ENCODE data around the gene PTPRA. TPM values are rescaled to one million over a fixed set of nuclear protein-coding genes. Genes with fewer than 3 reads are reported as not detected.

Gene PTPRA
- total and polyA plus RNA-seq, 2 of the 13 experiments (the other 11 are each of a cell fraction or from before 2014, with no cell fraction given): 47.2 to 127 TPM

GRCh38 chr20:2902291-2902690 is 29.0 kb downstream of the PTPRA start:
- no peak overlapping the region for H3K4me2 ChIP-seq (ENCODE audit: low read depth, low read length)
- H3K27me3 ChIP-seq (ENCODE audit: control insufficient read depth in 1 of 2, insufficient read depth in 2 of 2, low read length in 2 of 2): no peaks in the 10 kb centered on the region
- H3K4me3 ChIP-seq (replicated peaks in 1 of 3; ENCODE audit: insufficient read depth in 1 of 3, low read depth in 2 of 3, low read length in 3 of 3): no peak overlapping the region
- no peak overlapping the region for H2AFZ ChIP-seq (ENCODE audit: low read length)
- H3K79me2 ChIP-seq (ENCODE audit: insufficient read depth, low read length): peaks cover 32% of the 10 kb centered on the region
- 2% methylated on average over 1 of the region's 1 CpG for WGBS (ENCODE audit: low lambda C conversion rate)
- BruUV-seq (replicated peaks): no TSS peak
- H3K27ac ChIP-seq (ENCODE audit: extremely low read length, insufficient read depth, low read length): no peak overlapping the region
- intact Hi-C loops (cut with micrococcal nuclease; ENCODE audit: unreplicated experiment): no loop called here
- ChIA-PET CTCF (ENCODE audit: low intra/inter-chr PET ratio, low total read pairs) (no interaction called here), POLR2A (interaction anchor here (0.9 kb wide), 1 partner anchor 32 kb away, joined by 3 read pairs; no protein-coding TSS in a partner anchor)
- no peak for ATAC-seq
- no peak for FAIRE-seq
- H3K9me3 ChIP-seq (ENCODE audit: low read length): no peaks in the 10 kb centered on the region
- H3K9ac ChIP-seq (ENCODE audit: insufficient read depth, low read depth, low read length): no peak overlapping the region
- in situ Hi-C loops (cut with HindIII; ENCODE audit: extremely low pct_ligation_motif_present, low pct_unique_long_range_greater_than_20kb): no loop called here
- no peak for DNase-seq (ENCODE audit: low spot score)
- no peaks in the 10 kb centered on the region for H3K4me1 ChIP-seq (ENCODE audit: insufficient read depth, low read length)
- H4K20me1 ChIP-seq (ENCODE audit: insufficient read depth, low read length): no peaks in the 10 kb centered on the region
- no peaks in the 10 kb centered on the region for H3K36me3 ChIP-seq (replicated peaks in 1 of 2; ENCODE audit: control insufficient read depth in 1 of 2, insufficient read depth in 2 of 2, low read length in 2 of 2)
- TF ChIP-seq SOX5 (CRISPR knock-in tag; IDR thresholded peaks at IDR 0.05; ENCODE audit: borderline replicate concordance) (no peak), ZNF629 (CRISPR knock-in tag; conservative IDR thresholded peaks at IDR 0.05) (0 out of 2 replicates have a peak, but pooled peaks have one; percentile 15)

GRCh38 chr20:2902818-2903217 is 29.5 kb downstream of the PTPRA start:
- no peak overlapping the region for H3K4me3 ChIP-seq (replicated peaks in 1 of 3; ENCODE audit: insufficient read depth in 1 of 3, low read depth in 2 of 3, low read length in 3 of 3)
- no peak overlapping the region for H2AFZ ChIP-seq (ENCODE audit: low read length)
- intact Hi-C loops (cut with micrococcal nuclease; ENCODE audit: unreplicated experiment) (no loop called here), in situ Hi-C loops (cut with HindIII; ENCODE audit: extremely low pct_ligation_motif_present, low pct_unique_long_range_greater_than_20kb) (no loop called here)
- H3K4me2 ChIP-seq (ENCODE audit: low read depth, low read length): no peak overlapping the region
- no peaks in the 10 kb centered on the region for H4K20me1 ChIP-seq (ENCODE audit: insufficient read depth, low read length)
- 99% methylated on average over 3 of the region's 3 CpGs for WGBS (ENCODE audit: low lambda C conversion rate)
- FAIRE-seq: no peak
- ChIA-PET POLR2A (no interaction called here), CTCF (ENCODE audit: low intra/inter-chr PET ratio, low total read pairs) (no interaction called here)
- TF ChIP-seq CHD4 (IDR thresholded peaks at IDR 0.05; ENCODE audit: borderline replicate concordance, low read length) (peak; percentile 42; the same call in 1 of the 2 replicates), ZNF512B (CRISPR knock-in tag; IDR thresholded peaks at IDR 0.05; ENCODE audit: borderline replicate concordance) (no peak), ZNF629 (CRISPR knock-in tag; conservative IDR thresholded peaks at IDR 0.05) (peak; percentile 84)
- H3K4me1 ChIP-seq (ENCODE audit: insufficient read depth, low read length): no peaks in the 10 kb centered on the region
- ATAC-seq: no peak
- peaks cover 28% of the 10 kb centered on the region for H3K79me2 ChIP-seq (ENCODE audit: insufficient read depth, low read length)
- DNase-seq (ENCODE audit: low spot score): no peak
- H3K27ac ChIP-seq (ENCODE audit: extremely low read length, insufficient read depth, low read length): no peak overlapping the region
- no peaks in the 10 kb centered on the region for H3K36me3 ChIP-seq (replicated peaks in 1 of 2; ENCODE audit: control insufficient read depth in 1 of 2, insufficient read depth in 2 of 2, low read length in 2 of 2)
- no TSS peak for BruUV-seq (replicated peaks)
- H3K9me3 ChIP-seq (ENCODE audit: low read length): no peaks in the 10 kb centered on the region
- H3K9ac ChIP-seq (ENCODE audit: insufficient read depth, low read depth, low read length): no peak overlapping the region
- H3K27me3 ChIP-seq (ENCODE audit: control insufficient read depth in 1 of 2, insufficient read depth in 2 of 2, low read length in 2 of 2): no peaks in the 10 kb centered on the region
